NOMO-1 treated with DMSO at 0.1 percent for 48 hours (cell line): ENCODE measurements around the gene ARID1B.
"Not testable (repeated sequence)": the region's sequence is repeated elsewhere in the genome, so short reads cannot be mapped to it uniquely, and the experiment has no call there.

Source experiments
- DNase-seq: peaks from one replicate; lab custom pipeline; 2025; ENCODE audit not compliant: unreplicated experiment; lab: John Stamatoyannopoulos, UW

ARID1B gene

GRCh38 chr6:157145656-157146285 lies 368.6 kb downstream of the ARID1B start:
- no peak for DNase-seq

- DNase-seq, result not testable (repeated sequence)
These were observed 370.2 kb downstream of the ARID1B start for GRCh38 chr6:157147054-157148026.

DNA sequence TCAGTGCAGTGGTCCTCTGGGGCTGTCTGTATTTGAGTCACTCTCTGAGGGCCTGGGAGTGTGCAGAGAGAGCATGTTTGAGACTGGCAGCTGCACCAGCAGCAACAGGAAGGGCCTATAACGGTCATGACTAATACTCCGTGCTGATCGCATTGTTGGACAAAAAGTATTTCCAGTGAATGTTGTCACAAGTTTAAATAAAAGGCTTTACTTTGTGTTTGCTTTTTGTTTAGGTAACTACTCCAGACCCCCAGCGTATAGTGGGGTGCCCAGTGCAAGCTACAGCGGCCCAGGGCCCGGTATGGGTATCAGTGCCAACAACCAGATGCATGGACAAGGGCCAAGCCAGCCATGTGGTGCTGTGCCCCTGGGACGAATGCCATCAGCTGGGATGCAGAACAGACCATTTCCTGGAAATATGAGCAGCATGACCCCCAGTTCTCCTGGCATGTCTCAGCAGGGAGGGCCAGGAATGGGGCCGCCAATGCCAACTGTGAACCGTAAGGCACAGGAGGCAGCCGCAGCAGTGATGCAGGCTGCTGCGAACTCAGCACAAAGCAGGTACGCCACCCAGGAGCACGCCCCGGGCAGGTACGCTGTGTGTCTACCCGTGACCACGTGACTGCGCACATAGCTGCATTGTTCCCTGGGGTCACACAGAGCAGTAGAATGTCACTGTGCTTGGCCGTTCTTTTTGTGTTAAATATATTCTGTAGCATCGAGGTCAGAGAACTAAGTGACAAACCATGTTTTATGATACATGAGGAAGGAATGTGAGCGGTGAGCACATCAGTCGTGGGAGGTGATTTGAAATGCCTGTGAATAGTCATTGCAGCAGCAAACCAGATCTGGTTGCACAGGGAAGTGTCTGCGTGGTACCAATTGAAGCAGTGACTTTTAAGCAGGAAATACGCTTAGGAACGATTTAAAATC lies 371.5 kb downstream of the ARID1B start:
- no peak for DNase-seq

DNA sequence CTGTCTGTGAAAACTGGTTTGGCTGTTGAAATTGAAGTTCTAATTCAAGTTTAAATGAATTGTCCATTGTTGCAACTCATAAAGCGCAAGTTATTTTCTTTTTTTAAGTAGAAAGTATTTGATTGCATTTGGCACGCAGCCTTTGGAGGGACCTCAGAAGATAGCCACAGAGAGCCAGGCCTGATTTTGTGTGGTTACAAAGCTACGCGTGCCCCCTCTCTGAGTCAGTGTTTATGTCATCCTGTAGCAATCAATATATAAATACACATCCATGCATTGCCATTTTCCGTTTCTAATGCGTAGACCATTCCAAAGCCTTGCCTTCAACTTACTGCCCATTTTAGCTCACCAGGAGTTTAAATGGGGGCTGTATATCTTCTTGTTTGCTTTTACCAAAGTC lies 372.9 kb downstream of the ARID1B start:
- no peak for DNase-seq

- no peak for DNase-seq
These were observed 373.9 kb downstream of the ARID1B start for GRCh38 chr6:157151029-157151428.

DNA sequence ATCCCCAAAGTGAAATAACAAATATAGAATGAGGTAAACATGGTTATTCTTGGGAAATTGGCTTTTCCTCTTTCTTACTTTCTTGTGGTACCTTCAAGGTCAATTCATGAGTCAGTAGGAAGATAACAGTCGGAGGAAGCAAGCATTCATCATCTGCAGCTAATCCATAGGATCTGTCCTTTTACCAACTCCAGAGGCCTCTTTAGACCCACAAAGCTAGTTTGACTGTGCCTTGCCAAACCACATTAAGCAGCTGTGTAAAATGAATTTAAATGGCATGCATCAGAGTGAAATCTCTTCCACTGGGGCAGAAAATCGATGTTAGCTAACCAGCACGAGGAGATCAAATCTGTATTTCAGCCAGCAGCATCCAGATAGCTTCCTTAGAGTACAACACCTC lies 374.8 kb downstream of the ARID1B start:
- DNase-seq, result no peak

- no peak for DNase-seq
These were observed 375.4 kb downstream of the ARID1B start for GRCh38 chr6:157152556-157152955.

- no peak for DNase-seq
These were observed 378.6 kb downstream of the ARID1B start for GRCh38 chr6:157155804-157156203.

DNA sequence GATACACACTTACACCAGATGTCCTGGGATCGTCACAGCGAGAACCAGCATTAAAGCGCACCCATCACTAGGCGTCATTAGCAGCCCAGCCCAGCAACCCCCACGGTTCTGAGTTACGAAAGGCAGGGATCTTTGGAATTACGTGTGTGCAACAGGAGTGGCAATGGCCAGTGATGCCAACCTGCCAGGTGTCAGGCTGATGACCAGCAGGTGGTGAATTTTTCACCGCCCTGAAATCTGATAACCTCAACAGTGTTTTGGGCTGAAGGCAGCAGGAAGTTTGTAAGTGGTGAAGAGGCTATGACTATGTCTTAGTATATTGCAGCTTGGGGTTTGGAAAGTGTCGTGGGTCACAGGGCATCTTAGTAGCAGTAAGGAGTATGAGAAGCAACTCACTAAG lies 380.1 kb downstream of the ARID1B start:
- DNase-seq, result no peak

- DNase-seq, result no peak
These were observed 381.3 kb downstream of the ARID1B start for GRCh38 chr6:157158456-157158855.

DNA sequence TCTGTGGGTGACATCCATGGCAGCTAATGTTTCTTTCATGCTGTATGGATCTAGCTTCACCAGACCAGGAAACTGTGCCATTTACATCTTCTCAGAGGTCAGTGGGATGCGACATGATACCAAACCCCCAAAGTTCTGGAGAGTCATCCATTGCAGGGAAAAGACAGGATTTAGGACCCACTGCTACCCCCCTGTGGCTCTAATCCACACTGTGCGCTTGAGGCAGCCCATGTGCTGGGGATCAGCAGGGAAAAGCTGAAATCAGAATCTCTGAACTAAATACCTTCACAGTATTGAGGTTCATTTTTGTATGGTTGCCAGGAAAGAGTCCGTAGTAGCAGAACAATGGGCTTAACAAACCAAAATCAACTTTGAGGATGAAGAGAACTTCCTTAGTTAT lies 381.7 kb downstream of the ARID1B start:
- DNase-seq, result no peak

- DNase-seq, result no peak
These were observed 382.2 kb downstream of the ARID1B start for GRCh38 chr6:157159348-157159747.

GRCh38 chr6:157161912-157162311 lies 384.7 kb downstream of the ARID1B start:
- DNase-seq, result no peak

- DNase-seq, result no peak
These were observed 385.7 kb downstream of the ARID1B start for GRCh38 chr6:157162766-157163433.

- no peak for DNase-seq
These were observed 386.4 kb downstream of the ARID1B start for GRCh38 chr6:157163434-157164159.

- DNase-seq, result no peak
These were observed 387.8 kb downstream of the ARID1B start for GRCh38 chr6:157164972-157165371.

DNA sequence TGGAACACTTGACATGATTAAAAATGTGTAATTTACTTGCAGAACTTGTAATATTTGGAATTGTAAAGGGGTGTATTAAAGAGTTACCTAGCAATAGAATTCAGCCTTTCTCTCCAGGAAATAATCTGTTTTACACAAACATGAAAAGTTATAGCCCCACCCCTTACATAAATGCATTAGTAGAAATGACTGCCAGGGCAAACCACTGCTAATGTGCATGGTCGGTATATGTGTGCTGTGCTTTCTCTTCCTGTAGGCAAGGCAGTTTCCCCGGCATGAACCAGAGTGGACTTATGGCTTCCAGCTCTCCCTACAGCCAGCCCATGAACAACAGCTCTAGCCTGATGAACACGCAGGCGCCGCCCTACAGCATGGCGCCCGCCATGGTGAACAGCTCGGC lies 389.6 kb downstream of the ARID1B start:
- no peak for DNase-seq

GRCh38 chr6:157167837-157168236 lies 390.7 kb downstream of the ARID1B start:
- no peak for DNase-seq

GRCh38 chr6:157168471-157168870 lies 391.3 kb downstream of the ARID1B start:
- DNase-seq, result no peak

- no peak for DNase-seq
These were observed 392.0 kb downstream of the ARID1B start for GRCh38 chr6:157169226-157169625.
